GM19035 (cell line): ENCODE data around the gene SYNGR4.

Experiments used
- ATAC-seq: cut with Tn5 transposase; IDR thresholded peaks from one replicate; pipeline ENCODE4 v1.9.1; 2021; ENCODE audit not compliant: unreplicated experiment

The SYNGR4 gene

GRCh38 chr19:48341515-48342413 is 22.4 kb upstream of the SYNGR4 start:
- no peak for ATAC-seq

- no peak for ATAC-seq
Observed at GRCh38 chr19:48342414-48342738, 21.8 kb upstream of the SYNGR4 start.

GRCh38 chr19:48342841-48343540 is 21.2 kb upstream of the SYNGR4 start:
- ATAC-seq = no peak

- ATAC-seq = no peak
Observed at GRCh38 chr19:48344892-48345291, 19.3 kb upstream of the SYNGR4 start.

GRCh38 chr19:48346191-48346590 is 18.0 kb upstream of the SYNGR4 start:
- no peak for ATAC-seq

- ATAC-seq = no peak
Observed at GRCh38 chr19:48348045-48348444, 16.1 kb upstream of the SYNGR4 start.

GRCh38 chr19:48348737-48349136 is 15.4 kb upstream of the SYNGR4 start:
- no peak for ATAC-seq

- no peak for ATAC-seq
Observed at GRCh38 chr19:48350856-48351255, 13.3 kb upstream of the SYNGR4 start.

GRCh38 chr19:48351341-48351752 is 12.8 kb upstream of the SYNGR4 start:
- ATAC-seq = no peak

- no peak for ATAC-seq
Observed at GRCh38 chr19:48353677-48354076, 10.5 kb upstream of the SYNGR4 start.

GRCh38 chr19:48354332-48354992 is 9.7 kb upstream of the SYNGR4 start:
- no peak for ATAC-seq

- no peak for ATAC-seq
Observed at GRCh38 chr19:48355365-48355954, 8.7 kb upstream of the SYNGR4 start.

GRCh38 chr19:48359123-48359522 is 5.0 kb upstream of the SYNGR4 start:
- no peak for ATAC-seq

- ATAC-seq = no peak
Observed at GRCh38 chr19:48361912-48362311, 2.3 kb upstream of the SYNGR4 start.

- ATAC-seq = peak; percentile 48
Observed at GRCh38 chr19:48362716-48363499, 1.3 kb upstream of the SYNGR4 start.

GRCh38 chr19:48363500-48363809 is 712 bp upstream of the SYNGR4 start:
- peak; percentile 23 for ATAC-seq

- ATAC-seq = no peak
Observed at GRCh38 chr19:48364598-48365348, 606 bp downstream of the SYNGR4 start.

GRCh38 chr19:48365602-48366001 is 1.4 kb downstream of the SYNGR4 start:
- no peak for ATAC-seq

- no peak for ATAC-seq
Observed at GRCh38 chr19:48367855-48368254, 3.7 kb downstream of the SYNGR4 start.

GRCh38 chr19:48368936-48369335 is 4.8 kb downstream of the SYNGR4 start:
- no peak for ATAC-seq
